GM19193 (cell line): ENCODE measurements around the gene CASK.

Source experiments
- POLR2A ChIP-seq: IDR thresholded peaks from 4 replicates; pipeline ENCODE4 v1.6.1; 2011; ENCODE audit not compliant: insufficient read depth, insufficient read length; ENCODE audit errors: extremely low read depth

CASK gene

DNA sequence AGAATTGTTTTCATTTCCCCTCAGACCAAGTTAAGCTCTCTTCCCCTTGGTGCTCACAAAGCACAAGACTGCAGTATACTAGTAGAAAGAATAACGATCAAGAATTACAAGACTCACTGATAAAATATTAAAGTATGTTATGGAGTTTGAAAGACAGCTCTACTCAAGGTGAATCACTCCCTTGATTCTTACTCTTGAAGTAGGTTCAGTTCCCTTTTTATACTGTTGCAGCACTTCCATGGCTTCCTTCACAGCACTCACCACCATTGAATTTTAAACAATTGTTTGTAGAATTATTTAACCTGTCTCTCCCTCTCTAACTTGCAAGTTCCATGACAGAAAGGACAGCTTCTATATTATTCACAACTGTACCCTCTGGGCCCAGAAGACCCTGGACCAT, 42.2 kb downstream of the CASK start:
- TF ChIP-seq POLR2A = no peak

DNA sequence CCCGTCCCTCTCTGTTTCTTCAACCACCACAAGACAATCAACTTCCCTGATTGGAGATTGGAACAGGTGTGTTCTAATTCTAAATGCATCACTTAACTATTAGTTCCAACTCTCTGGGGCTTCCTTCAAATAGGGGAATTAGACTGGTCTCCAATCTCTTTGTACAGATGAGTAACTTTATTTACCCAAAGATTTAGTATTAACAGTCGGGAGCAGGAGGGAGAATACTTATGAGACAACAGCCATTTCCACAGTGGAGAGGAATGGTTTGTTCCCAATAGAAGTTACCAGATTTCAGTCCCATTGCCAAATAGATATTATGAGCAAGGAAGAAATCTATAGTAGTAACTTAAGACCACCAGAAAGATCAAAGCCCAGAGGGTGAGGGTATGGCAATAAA, 46.2 kb downstream of the CASK start:
- no peak for TF ChIP-seq POLR2A

DNA sequence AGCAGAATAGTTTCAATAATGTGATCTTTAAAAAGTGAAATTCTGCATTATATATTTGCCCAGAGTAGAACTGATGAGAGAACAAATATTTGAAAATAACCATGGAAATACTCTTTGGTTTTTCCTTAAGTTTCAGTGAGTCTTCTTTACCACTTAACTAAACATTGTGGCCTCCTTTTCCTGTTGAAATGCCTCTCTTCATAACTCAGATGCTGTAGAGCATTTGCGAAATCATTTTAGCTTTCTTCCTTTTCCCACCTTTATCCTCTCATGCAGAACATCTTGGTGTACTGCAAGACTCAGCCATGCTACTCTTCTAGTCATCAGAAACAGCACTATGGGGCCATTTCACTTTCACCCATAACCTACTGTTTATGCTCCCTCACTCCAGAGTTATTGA, 48.2 kb downstream of the CASK start:
- no peak for TF ChIP-seq POLR2A

DNA sequence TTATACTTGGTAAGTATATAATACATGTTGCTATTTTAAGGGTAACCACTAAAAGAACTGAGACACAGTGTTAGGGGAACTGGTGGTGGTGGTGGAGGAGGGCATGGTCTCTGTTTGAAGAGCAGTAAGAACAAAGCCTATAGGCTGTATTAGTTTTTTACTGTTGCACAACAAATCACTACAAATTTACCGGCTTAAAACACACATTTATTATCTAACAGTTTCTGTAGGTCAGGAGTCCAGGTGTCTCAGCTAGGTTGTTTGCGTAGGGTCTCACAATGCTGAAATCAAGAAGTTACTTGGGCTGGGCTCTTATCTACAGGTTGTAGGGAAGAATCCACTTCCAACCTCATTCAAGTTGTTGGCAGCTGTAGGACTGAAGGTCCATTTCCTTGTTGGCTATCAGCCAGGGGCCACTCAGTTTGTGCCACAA, 52.6 kb downstream of the CASK start:
- no peak for TF ChIP-seq POLR2A

DNA sequence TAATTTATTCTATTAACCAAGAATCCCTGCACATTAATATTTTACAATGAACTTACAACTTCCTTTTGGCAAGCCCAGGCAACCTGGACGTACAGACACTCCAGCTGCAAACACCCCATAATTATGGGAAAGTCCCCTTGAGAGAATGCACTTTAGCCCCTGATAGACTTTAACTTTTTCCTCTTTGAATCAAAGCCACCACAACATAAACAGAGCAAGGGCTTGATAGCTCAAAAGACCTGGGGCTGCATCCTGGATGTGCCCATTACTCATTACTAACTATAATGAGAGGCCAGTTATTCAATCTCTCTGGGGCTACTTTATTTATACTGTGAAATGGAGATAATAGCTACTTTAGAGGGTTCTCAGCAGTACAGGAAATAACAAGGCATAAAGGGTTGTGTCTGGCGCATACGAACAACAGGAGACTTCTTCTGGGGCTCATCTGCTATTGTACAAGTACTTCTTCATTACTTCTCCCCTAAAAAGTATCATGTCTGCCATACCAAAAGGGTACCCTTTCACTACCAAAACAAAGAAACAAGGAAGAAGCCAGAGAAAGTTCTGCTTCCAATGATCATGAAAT, 54.9 kb downstream of the CASK start:
- no peak for TF ChIP-seq POLR2A

DNA sequence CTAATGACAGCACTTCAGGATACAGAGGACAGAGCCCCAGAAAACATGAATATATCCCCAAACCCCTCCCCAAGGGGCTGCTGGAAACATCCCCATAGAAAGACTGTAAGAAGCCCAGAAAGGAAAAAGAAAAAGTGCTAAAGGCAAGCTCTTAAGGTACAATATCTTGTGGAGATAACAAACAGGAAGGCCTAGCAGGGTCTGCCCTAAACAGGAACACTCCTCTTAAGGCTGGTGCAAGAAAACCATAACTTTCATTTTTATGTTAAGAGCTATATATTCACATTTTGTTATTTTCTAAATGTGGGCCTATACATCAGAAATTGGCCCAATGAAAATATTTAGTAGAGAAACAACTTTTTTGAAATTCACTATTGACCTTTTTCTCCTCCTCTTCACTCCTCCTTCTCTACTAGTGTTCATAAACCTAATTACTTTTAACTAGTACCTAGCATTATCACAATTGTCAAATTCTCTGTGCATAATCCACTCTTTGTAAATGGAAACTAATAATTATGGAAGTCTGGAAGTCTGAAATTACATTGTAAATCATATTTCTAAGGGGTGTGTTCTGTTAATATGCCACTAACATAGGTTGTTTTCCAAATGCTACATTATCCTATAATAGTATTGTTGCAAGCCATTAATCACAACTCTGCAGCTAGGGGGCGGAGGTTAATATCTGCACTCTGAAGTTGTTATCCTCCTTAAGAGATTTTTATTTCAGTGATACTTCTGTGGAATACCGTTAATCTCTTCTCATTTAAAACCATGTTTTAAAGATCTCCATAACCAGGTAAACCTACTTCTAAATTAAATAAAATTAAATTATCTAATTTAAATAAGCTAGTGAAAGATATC, 59.8 kb downstream of the CASK start:
- TF ChIP-seq POLR2A = no peak

DNA sequence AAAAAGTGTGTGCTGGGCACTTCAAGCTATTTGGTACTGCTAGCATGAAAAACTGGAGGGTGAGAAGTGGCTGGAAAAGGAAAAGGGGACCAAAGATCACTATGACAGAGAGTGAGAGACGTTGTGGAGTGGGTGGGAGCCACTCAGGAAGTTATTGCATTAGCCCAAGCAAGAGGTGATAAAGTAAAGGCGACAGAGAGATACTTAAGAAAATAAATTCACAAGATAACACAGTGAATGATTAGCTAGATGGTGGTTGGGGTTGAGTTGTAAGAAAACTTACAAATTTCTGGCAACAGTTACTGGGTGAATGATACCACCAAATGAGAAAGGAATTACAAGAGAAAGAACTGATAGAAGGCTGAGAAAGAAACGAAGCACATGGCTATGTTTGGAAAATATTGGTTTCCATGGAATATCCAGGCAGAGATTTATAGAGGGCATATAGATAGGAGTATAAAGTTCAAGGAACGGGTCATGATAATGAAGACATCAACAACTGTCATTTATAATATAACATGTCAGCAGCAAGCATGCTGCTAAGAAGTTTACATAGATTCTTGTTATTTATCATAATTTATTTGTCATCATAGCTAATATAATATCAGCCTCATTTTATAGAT, 60.7 kb downstream of the CASK start:
- TF ChIP-seq POLR2A = no peak

DNA sequence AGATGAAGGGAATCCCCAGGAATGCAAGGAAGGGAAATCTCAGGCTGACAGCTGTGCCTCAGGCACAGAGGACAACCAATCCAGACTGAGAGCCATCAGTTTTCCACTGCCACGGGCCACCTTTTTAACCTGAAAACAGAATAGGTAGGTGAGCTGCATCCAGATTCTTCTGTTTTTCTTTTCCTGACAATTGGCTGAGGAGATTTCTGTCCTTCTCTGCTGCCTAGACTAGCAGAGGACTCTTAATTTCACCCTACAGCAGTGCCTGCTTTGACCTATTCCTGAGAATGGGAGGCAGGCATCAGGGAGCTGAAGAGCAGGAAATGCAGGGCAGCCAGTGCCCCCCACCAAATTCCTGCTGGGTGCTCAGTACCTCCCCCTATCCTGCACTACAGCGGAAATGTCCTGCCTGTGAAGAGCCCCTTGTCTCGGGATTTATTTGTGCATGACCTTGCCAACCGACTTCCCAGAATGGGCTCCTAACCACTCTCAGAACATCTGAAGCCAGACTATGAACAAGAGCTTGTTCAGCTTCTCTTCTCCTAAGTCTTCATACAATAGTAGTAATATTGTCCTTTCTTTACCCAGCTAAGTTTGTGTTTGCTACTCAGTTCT, 65.1 kb downstream of the CASK start:
- no peak for TF ChIP-seq POLR2A

DNA sequence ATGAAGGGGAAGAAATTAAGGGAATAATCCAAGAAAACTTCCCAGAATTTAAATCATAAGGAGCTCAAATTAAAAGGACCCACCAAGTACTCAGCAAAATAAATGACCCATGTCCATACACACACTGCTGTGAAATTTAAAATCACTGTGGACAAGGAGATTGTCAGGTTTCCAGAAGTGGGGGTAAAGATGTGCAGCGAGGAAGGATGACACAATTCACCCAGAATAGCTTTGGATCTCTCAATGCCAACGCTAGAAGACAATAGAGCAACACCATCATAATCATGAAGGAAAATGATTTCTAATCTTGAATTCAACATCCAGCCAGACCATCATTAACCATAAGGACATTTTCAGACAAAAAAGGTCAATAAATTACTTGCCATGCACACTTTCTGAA, 65.7 kb downstream of the CASK start:
- TF ChIP-seq POLR2A = no peak

DNA sequence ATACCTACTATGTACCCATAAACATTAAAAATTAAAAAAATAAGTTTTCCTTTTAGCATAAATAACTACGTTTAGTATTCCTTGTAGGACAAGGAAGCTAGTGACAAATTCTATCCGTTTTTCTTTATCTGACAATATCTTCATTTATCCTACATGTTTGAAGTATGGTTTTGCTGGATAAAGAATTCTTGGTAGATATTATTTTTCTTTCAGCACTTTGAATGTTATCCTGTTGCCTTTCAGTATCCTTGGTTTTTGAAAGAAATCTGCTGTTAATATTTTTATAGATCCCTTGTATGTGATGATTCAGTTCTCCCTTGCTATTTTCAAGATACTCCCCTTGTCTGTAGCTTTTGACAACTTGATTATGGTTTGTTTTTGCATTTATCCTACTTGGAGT, 76.6 kb downstream of the CASK start:
- TF ChIP-seq POLR2A = no peak

DNA sequence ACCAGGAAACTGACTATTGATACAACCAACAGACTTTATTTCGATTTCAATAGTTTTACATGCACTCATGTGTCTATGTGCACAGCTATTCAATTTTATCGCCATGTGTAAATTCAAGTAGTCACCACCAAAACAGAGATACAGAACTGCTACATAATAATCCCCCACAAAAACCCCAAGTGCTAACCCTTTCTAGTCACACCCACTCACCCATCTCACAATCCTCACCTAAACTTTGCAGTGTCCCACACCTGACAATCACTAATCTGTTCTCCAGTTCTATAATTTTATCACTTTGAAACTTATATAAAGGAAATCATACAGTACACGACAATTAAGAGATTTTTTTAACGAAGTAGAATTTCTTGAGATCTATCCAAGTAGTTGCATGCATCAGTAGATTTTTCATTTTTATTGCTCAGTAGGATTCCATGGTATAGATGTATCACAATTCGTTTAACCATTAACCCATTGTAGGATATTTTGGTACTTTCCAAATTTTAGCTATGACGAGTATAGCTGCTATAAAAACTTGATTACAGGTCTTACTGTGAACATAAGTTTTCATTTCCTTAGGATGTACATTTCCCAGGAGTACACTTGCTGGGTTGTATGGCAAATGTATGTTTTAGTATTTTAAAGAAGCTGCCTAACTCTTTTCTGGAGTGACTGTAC, 85.9 kb downstream of the CASK start:
- no peak for TF ChIP-seq POLR2A

DNA sequence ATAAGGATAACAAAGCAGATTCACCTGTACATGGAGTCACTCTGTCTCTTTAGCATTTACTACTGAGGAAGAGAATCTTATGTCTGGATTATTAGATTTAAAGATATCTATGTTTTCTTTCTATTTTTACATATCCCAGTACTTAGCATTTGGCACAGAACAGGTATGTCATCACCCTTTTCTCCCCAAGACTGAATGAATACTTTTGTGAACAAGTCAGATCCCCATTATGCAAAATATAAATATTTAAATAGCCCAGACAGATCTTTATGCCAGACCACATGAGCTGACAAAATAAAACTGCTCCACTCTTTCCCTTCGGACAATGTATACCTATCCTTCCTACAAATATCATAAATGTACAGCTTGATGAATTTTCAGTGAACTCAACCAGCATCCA, 94.5 kb downstream of the CASK start:
- no peak for TF ChIP-seq POLR2A

DNA sequence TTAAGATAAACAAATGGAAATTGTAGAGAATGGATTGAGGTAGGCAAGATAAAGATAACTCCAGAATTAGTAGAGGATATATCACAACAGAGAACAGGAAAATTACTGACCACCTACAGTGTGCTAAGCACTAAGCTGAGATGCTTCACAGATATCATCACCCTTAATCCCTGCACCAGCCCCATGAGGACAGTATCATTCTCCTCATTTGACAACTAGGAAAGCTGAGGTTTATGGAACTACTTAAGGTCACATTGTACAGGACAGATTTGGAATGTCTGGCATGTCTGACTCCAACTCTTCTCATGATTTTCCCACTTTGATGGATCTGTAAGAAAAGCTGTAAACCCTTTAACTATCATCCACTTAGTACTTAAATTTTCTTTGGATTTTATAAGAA, 95.5 kb downstream of the CASK start:
- TF ChIP-seq POLR2A = no peak

DNA sequence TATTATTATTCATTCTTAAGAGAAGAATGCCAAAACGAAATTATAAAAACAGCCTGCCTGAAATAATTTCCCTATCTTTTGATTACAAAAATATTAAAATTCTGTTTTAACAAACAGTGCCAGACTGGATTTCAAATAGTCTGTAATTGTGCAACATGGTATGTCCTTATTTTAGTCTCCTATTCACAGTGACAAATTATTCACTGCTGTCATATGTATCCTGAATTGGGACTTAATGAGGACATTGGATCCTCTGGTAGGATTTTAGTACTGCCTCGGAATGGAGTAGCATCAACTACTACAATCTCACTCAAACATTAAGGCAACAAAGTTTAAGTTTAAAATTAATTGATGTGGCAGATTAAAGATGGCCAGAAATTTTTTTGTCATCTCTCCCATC, 97.6 kb downstream of the CASK start:
- TF ChIP-seq POLR2A = no peak

DNA sequence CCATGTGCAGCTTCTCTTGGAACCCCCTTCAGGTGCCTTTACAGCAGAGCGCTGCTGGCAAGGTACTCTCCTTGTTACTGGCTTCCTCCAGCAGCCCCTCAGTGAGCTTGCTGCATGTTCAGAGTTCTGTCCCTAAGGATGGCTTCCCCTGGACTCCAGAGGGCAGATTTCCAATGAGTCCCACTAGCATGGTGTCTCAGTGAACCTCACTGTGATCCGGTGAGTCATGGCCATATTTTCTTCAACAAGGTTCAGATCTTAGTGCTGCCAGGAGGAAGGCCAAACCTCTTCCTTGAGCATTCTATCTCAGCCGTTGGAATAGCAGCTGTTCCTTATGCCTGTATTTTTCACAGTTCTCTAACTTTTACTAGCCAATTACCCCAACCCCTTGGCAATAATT, 98.8 kb downstream of the CASK start:
- TF ChIP-seq POLR2A = no peak
